GM12878 (cell line): ENCODE data around the gene KCTD19. TPM values are rescaled to one million over a fixed set of nuclear protein-coding genes. Genes with fewer than 3 reads are reported as not detected.

Experiments
- ATAC-seq: fragments of 200-7000 bp; cut with Tn5 transposase; 3 replicates; pipeline ENCODE4 v1.9.1; 2020; ENCODE audit warnings: mild to moderate bottlenecking, moderate library complexity
- BruUV-seq: library from RNA; stranded (reverse); fragments of 400-500 nt; replicated peaks from 2 replicates; lab custom pipeline; 2021; lab: Mats Ljungman, UMichigan
- CTCF ChIA-PET: fragments of 300-600 bp; sonication (Branson Sonifier 250); formaldehyde crosslinking; extraction: SDS; loops from one replicate; lab custom pipeline; 2021; ENCODE audit warnings: inconsistent platforms; lab: Yijun Ruan, JAX
- POLR2A ChIA-PET: fragments of 350-600 bp; formaldehyde crosslinking; extraction: SDS; loops from one replicate; lab custom pipeline; 2021; ENCODE audit warnings: inconsistent platforms; lab: Charles Lee
- RAD21 ChIA-PET: fragments of 300-600 bp; sonication (Branson Sonifier 250); formaldehyde crosslinking; loops from one replicate; lab custom pipeline; 2023; ENCODE audit warnings: antibody characterized with exemption; ENCODE audit not compliant: unreplicated experiment; lab: Charles Lee
- SMC1A ChIA-PET: fragments of 300-600 bp; sonication (Branson Sonifier 250); formaldehyde crosslinking; loops from one replicate; lab custom pipeline; 2023; ENCODE audit not compliant: unreplicated experiment, uncharacterized antibody; lab: Charles Lee
- DNase-seq: peaks from one replicate; pipeline ENCODE4 v3.0.0-alpha.2; 2011; ENCODE audit warnings: low read depth, low spot score
- FAIRE-seq: peaks from 3 replicates; lab custom pipeline; 2011; peaks lifted over from hg19 to GRCh38; lab: Jason Lieb, UNC
- H2AFZ ChIP-seq: 2 replicates; pipeline ENCODE4 v1.6.0; 2011; ENCODE audit warnings: low read depth, low read length, control low read depth; ENCODE audit not compliant: control insufficient read depth
- H3K27ac ChIP-seq: 2 replicates; pipeline ENCODE4 v1.5.1; 2011; ENCODE audit warnings: control low read depth; ENCODE audit not compliant: control insufficient read depth, insufficient read depth
- H3K27me3 ChIP-seq, 2 experiments: replicated peaks in 1 of 2; 2 replicates each; pipeline versions ENCODE4 v1.6.0 to v1.6.1; 2011; ENCODE audit warnings: low read length in 1 of 2; ENCODE audit not compliant: control insufficient read depth in 2 of 2, insufficient read depth in 2 of 2
- H3K36me3 ChIP-seq, 2 experiments: 2 replicates each; pipeline ENCODE4 v1.5.1; 2011; ENCODE audit warnings: low read length in 1 of 2; ENCODE audit not compliant: control insufficient read depth in 2 of 2, insufficient read depth in 2 of 2
- H3K4me1 ChIP-seq: 2 replicates; pipeline ENCODE4 v1.6.1; 2011; ENCODE audit warnings: mild to moderate bottlenecking, low read length, moderate library complexity, mixed read lengths; ENCODE audit not compliant: control insufficient read depth, insufficient read depth
- H3K4me2 ChIP-seq: 2 replicates; pipeline ENCODE4 v1.6.0; 2011; ENCODE audit warnings: control low read depth; ENCODE audit not compliant: control insufficient read depth, insufficient read depth
- H3K4me3 ChIP-seq: fragments of 200-600 bp; sonication (generic); 2 replicates; pipeline ENCODE4 v1.5.1; 2016
- H3K79me2 ChIP-seq: 2 replicates; pipeline ENCODE4 v1.6.0; 2011; ENCODE audit warnings: low read length; ENCODE audit not compliant: control insufficient read depth, insufficient read depth
- H3K9ac ChIP-seq: 2 replicates; pipeline ENCODE4 v1.8.0; 2011; ENCODE audit warnings: low read length, control low read depth, mixed read lengths; ENCODE audit not compliant: control insufficient read depth, insufficient read depth
- H3K9me3 ChIP-seq: replicated peaks from 3 replicates; pipeline ENCODE4 v1.5.1; 2011; ENCODE audit warnings: mild to moderate bottlenecking, low read length; ENCODE audit not compliant: control insufficient read depth, insufficient read depth
- H4K20me1 ChIP-seq: 2 replicates; pipeline ENCODE4 v1.6.0; 2011; ENCODE audit not compliant: control insufficient read depth, insufficient read depth
- CBFB ChIP-seq: IDR thresholded peaks from 2 replicates; pipeline ENCODE4 v1.6.1; 2016; ENCODE audit warnings: antibody characterized with exemption, low read depth
- CREB1 ChIP-seq: IDR thresholded peaks from 2 replicates; pipeline ENCODE4 v1.6.1; 2012; ENCODE audit warnings: low read depth, mild to moderate bottlenecking, inconsistent platforms
- EZH2 ChIP-seq: IDR thresholded peaks from 2 replicates; pipeline ENCODE4 v1.6.1; 2012; ENCODE audit warnings: low read depth, mild to moderate bottlenecking, control low read depth, inconsistent platforms, low read length, borderline replicate concordance; ENCODE audit not compliant: control insufficient read depth
- FOS ChIP-seq: IDR thresholded peaks from 3 replicates; pipeline ENCODE4 v1.6.1; 2011; ENCODE audit warnings: borderline replicate concordance; ENCODE audit not compliant: insufficient read length; ENCODE audit errors: extremely low read depth
- NFIC ChIP-seq: IDR thresholded peaks from 2 replicates; pipeline ENCODE4 v1.6.1; 2012; ENCODE audit warnings: low read depth, mild to moderate bottlenecking, inconsistent platforms, low read length, moderate library complexity
- NR2C2 ChIP-seq: IDR thresholded peaks from 2 replicates; pipeline ENCODE4 v1.6.1; 2011; ENCODE audit warnings: borderline replicate concordance, low read depth; ENCODE audit not compliant: control insufficient read depth, insufficient read length
- PAX8 ChIP-seq: fragments of 450-650 bp; IDR thresholded peaks from 2 replicates; pipeline ENCODE4 v1.6.1; 2017; ENCODE audit warnings: mild to moderate bottlenecking, moderate library complexity
- RAD51 ChIP-seq: fragments of 450-650 bp; IDR thresholded peaks from 2 replicates; pipeline ENCODE4 v1.6.1; 2016; ENCODE audit warnings: moderate library complexity, mild to moderate bottlenecking, inconsistent platforms
- SMAD1 ChIP-seq: fragments of 450-650 bp; IDR thresholded peaks from 2 replicates; pipeline ENCODE4 v1.6.1; 2018; ENCODE audit warnings: mild to moderate bottlenecking, low read depth; ENCODE audit not compliant: partially characterized antibody
- ZNF207 ChIP-seq: fragments of 450-650 bp; IDR thresholded peaks from 2 replicates; pipeline ENCODE4 v1.6.1; 2014; ENCODE audit warnings: antibody characterized with exemption, mild to moderate bottlenecking, borderline replicate concordance
- WGBS: methylation state at CpG from one replicate; pipeline ENCODE4 v1.1.6; 2016; ENCODE audit warnings: low lambda C conversion rate; ENCODE audit not compliant: insufficient replicate concordance, insufficient coverage; ENCODE audit errors: missing lambda C conversion rate; 5-methylcytosine and 5-hydroxymethylcytosine counted together
- in situ Hi-C: fragments of 300-500 bp; cut with MboI; formaldehyde crosslinking; loops from 9 replicates; pipeline ENCODE4 v1.14.3; 2018; ENCODE audit warnings: mixed read lengths
- intact Hi-C: fragments of 100-400 bp; cut with micrococcal nuclease; formaldehyde crosslinking; loops from one replicate; pipeline ENCODE4 v1.14.2; 2022; ENCODE audit not compliant: unreplicated experiment
- polyA plus RNA-seq, 11 experiments: library from polyadenylated mRNA; depleted of rRNA in 4 of 11; unstranded in 6 of 11; stranded (reverse) in 5 of 11; fragments of >200 nt; fragmentation: Nextera tagmentation in 4 of 11; fragmentation: Illumina TruSeq in 1 of 11; extraction: Ambion mirVana in 4 of 11; extraction: Trizol in 1 of 11; gene quantifications; 1 replicate in 1 of 11; 2 replicates in 10 of 11; pipeline versions ENCODE4 v1.2.1 to v1.2.3, GENCODE V29; 2011 to 2016; ENCODE audit warnings: inconsistent platforms in 2 of 11, missing spikeins in 2 of 11, low read depth in 1 of 11
- total RNA-seq, 4 experiments: library from RNA; depleted of rRNA in 3 of 4; stranded (reverse); fragments of >200 nt in 3 of 4; fragmentation: Illumina TruSeq in 1 of 4; extraction: Trizol in 1 of 4; gene quantifications; 2 replicates each; pipeline versions ENCODE4 v1.2.1 to v1.2.3, GENCODE V29; 2013 to 2021
- TF ChIP-seq, protein P1 (sequence below): IDR thresholded peaks from 2 replicates; pipeline ENCODE4 v1.6.1; 2012; ENCODE audit warnings: low read depth, low read length, improper control_type of control experiment

KCTD19 gene
- total and polyA plus RNA-seq, 10 of the 15 experiments (the other 5 are each of a cell fraction or from before 2014, with no cell fraction given), result 1.6 to 8.9 (median 3.9) TPM

- no peak for FAIRE-seq
- Histone ChIP-seq H3K9ac (no peak overlapping the region), H2AFZ (no peak overlapping the region), H3K4me1 (no peaks in the 10 kb centered on the region), H3K4me2 (no peak overlapping the region), H3K79me2 (no peaks in the 10 kb centered on the region), H3K27me3 (peaks cover 0 to 2% of the 10 kb centered on the region in 2 experiments; a peak in 1 of 4 replicates), H3K9me3 (no peaks in the 10 kb centered on the region), H3K27ac (no peak overlapping the region), H3K36me3 (no peaks in the 10 kb centered on the region), H4K20me1 (no peaks in the 10 kb centered on the region), H3K4me3 (no peak overlapping the region)
- ChIA-PET POLR2A (interaction anchor here (0.6 kb wide), 1 partner anchor 214 kb away, joined by 7 read pairs; no protein-coding TSS in a partner anchor), CTCF (no interaction called here), SMC1A (no interaction called here), RAD21 (no interaction called here)
- no peak for TF ChIP-seq EZH2
- TF ChIP-seq ZNF207, result no peak
- no peak for TF ChIP-seq SMAD1
- no peak for TF ChIP-seq CREB1
- no peak for TF ChIP-seq PAX8
- no peak for TF ChIP-seq RAD51
- no TSS peak for BruUV-seq
- 63% methylated on average over 9 of the region's 9 CpGs for WGBS
- in situ Hi-C loops (no loop called here), intact Hi-C loops (no loop called here)
- DNase-seq, result no peak
- no peak for ATAC-seq
These were observed 28.3 kb downstream of the KCTD19 start for GRCh38 chr16:67298277-67298676.

- no peak overlapping the region for H3K4me2 ChIP-seq
- H3K9me3 ChIP-seq, result no peaks in the 10 kb centered on the region
- H3K9ac ChIP-seq, result no peak overlapping the region
- ATAC-seq (no peak), DNase-seq (no peak), FAIRE-seq (no peak)
- in situ Hi-C loops, result no loop called here
- ChIA-PET SMC1A (interaction anchor here (1.2 to 1.5 kb wide), 2 partner anchors 24 to 36 kb away, joined by 4 read pairs; no protein-coding TSS in a partner anchor), CTCF (interaction anchor here (1.0 to 1.8 kb wide), 4 partner anchors 11 to 73 kb away, joined by 3 to 6 read pairs (median 4); no protein-coding TSS in a partner anchor), POLR2A (no interaction called here), RAD21 (no interaction called here)
- TF ChIP-seq NFIC (no peak), NR2C2 (no peak), FOS (no peak), CBFB (no peak)
- TF ChIP-seq, protein P1, sequence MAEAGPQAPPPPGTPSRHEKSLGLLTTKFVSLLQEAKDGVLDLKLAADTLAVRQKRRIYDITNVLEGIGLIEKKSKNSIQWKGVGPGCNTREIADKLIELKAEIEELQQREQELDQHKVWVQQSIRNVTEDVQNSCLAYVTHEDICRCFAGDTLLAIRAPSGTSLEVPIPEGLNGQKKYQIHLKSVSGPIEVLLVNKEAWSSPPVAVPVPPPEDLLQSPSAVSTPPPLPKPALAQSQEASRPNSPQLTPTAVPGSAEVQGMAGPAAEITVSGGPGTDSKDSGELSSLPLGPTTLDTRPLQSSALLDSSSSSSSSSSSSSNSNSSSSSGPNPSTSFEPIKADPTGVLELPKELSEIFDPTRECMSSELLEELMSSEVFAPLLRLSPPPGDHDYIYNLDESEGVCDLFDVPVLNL, result no peak
- no peak overlapping the region for H2AFZ ChIP-seq
- no peak overlapping the region for H3K4me3 ChIP-seq
- no peak overlapping the region for H3K27ac ChIP-seq
- H3K4me1 ChIP-seq, result no peaks in the 10 kb centered on the region
- no peaks in the 10 kb centered on the region for H3K79me2 ChIP-seq
- H4K20me1 ChIP-seq, result no peaks in the 10 kb centered on the region
- H3K36me3 ChIP-seq, result no peaks in the 10 kb centered on the region
- H3K27me3 ChIP-seq, result peaks cover 0 to 2% of the 10 kb centered on the region in 2 experiments; a peak in 1 of 4 replicates
- 3% methylated on average over 3 of the region's 3 CpGs for WGBS
- intact Hi-C loops, result no loop called here
- no TSS peak for BruUV-seq
These were observed 30.1 kb downstream of the KCTD19 start for GRCh38 chr16:67296420-67296819.
